ENCODE results near the gene NFATC2.
"Not testable (repeated sequence)": the region's sequence is repeated elsewhere in the genome, so short reads cannot be mapped to it uniquely, and the experiment has no call there.

NFATC2 gene

GRCh38 chr20:51462566-51463276, 79.8 kb downstream of the NFATC2 start:
- no peak overlapping the region for H3K4me3 ChIP-seq (ENCODE audit: low read length)
- TF ChIP-seq ZNF274 (IDR thresholded peaks at IDR 0.05; ENCODE audit: low read depth, low read length), result no peak

- H3K4me3 ChIP-seq (ENCODE audit: low read length), result not testable (repeated sequence)
Measured at GRCh38 chr20:51461846-51462245, 80.7 kb downstream of the NFATC2 start.

- TF ChIP-seq ZNF274 (IDR thresholded peaks at IDR 0.05; ENCODE audit: low read depth, low read length), result no peak
- H3K4me3 ChIP-seq (ENCODE audit: low read length), result no peak overlapping the region
Measured at GRCh38 chr20:51461306-51461705, 81.2 kb downstream of the NFATC2 start.

DNA sequence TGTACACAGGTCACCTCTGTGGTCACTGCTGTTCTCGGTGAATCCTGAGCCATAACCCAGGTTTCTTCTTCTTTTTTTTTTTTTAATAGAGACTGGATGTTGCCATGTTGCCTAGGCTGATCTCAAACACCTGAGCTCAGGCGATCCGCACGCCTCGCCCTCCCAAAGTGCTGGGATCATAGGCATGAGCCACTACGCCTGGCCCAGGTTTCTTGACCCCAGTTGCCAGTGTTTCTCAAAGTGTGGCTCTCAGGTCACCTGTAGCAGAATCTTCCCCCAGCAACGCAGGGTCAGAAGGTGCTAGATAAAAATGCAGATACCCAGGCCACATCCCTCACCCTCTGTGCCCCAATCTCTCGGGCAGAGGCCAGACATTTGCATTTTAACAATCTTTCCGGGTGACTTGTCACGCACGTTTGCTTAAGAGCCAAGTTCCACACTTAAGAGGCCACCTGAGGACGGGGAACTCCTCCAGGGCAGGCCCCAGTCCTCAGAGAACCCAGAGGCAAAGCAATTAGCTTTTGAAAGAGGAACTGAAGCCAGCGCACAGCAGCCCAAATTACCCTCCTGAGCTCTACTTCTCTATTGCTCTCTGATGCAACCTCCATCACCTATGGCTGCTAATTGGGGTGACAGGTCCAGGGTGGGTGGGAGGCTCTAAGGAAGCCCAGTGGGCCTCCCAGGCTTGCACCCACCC, 81.8 kb downstream of the NFATC2 start:
- no peak overlapping the region for H3K4me3 ChIP-seq (ENCODE audit: low read length)
- TF ChIP-seq ZNF274 (IDR thresholded peaks at IDR 0.05; ENCODE audit: low read depth, low read length), result no peak

GRCh38 chr20:51460163-51460562, 82.4 kb downstream of the NFATC2 start:
- no peak overlapping the region for H3K4me3 ChIP-seq (ENCODE audit: low read length)
- TF ChIP-seq ZNF274 (IDR thresholded peaks at IDR 0.05; ENCODE audit: low read depth, low read length), result no peak

DNA sequence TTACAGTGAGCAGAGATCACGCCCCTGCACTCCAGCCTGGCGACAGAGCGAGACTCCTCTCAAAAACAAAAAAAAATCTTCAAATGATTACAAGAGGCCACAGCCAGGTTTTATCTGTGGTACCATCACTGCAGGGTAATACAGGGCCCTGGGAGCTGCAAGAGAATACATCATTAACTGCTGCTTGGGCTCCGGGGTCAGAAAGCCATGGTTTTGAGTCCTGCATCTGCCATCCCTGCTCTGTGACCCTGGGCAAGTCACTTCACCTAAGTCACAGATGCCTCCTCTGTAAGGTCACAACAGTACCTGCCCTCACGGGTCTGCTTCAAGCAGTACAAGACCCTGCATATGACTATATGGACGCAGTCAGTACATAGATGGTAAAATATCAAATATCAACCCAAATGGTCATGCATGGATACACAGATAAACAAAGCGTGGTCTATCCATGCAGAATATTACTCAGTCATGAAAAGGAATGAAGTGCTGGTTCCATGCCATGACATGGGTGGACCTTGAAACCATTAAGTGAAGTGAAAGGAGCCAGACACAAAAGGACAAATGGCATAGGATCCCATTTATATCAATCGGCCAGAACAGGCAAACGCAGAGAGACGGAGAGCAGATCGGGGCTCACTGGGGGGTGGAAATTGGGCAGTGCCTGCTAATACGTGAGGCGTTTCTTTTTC, 83.6 kb downstream of the NFATC2 start:
- no peak overlapping the region for H3K4me3 ChIP-seq (ENCODE audit: low read length)
- TF ChIP-seq ZNF274 (IDR thresholded peaks at IDR 0.05; ENCODE audit: low read depth, low read length), result no peak

DNA sequence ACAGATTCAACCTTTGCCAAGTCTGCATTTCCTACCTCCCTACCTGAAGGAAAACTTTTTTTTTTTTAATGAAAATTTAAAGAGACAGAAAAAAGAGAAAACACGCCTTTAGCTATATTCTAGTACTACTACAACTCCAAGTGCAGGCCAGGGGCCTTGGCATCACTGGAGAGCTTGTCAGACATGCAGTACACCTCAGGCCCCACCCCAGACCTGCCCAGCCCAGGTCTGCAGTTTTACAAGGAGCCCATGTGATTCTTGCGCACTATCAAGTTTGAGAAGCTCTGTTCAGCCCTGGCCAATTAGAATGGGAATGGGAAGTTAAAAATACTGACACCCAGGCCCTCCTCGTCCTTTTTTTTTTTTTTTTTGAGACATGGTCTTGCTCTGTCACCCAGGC, 85.0 kb downstream of the NFATC2 start:
- no peak for TF ChIP-seq ZNF274 (IDR thresholded peaks at IDR 0.05; ENCODE audit: low read depth, low read length)
- H3K4me3 ChIP-seq (ENCODE audit: low read length), result no peak overlapping the region

GRCh38 chr20:51456511-51457509, 85.7 kb downstream of the NFATC2 start:
- H3K4me3 ChIP-seq (ENCODE audit: low read length), result no peak overlapping the region
- no peak for TF ChIP-seq ZNF274 (IDR thresholded peaks at IDR 0.05; ENCODE audit: low read depth, low read length)

GRCh38 chr20:51454250-51454865, 88.2 kb downstream of the NFATC2 start:
- no peak for TF ChIP-seq ZNF274 (IDR thresholded peaks at IDR 0.05; ENCODE audit: low read depth, low read length)
- H3K4me3 ChIP-seq (ENCODE audit: low read length), result no peak overlapping the region

GRCh38 chr20:51452734-51453365, 89.7 kb downstream of the NFATC2 start:
- TF ChIP-seq ZNF274 (IDR thresholded peaks at IDR 0.05; ENCODE audit: low read depth, low read length), result no peak
- H3K4me3 ChIP-seq (ENCODE audit: low read length), result no peak overlapping the region

GRCh38 chr20:51452091-51452613, 90.4 kb downstream of the NFATC2 start:
- no peak overlapping the region for H3K4me3 ChIP-seq (ENCODE audit: low read length)
- no peak for TF ChIP-seq ZNF274 (IDR thresholded peaks at IDR 0.05; ENCODE audit: low read depth, low read length)

DNA sequence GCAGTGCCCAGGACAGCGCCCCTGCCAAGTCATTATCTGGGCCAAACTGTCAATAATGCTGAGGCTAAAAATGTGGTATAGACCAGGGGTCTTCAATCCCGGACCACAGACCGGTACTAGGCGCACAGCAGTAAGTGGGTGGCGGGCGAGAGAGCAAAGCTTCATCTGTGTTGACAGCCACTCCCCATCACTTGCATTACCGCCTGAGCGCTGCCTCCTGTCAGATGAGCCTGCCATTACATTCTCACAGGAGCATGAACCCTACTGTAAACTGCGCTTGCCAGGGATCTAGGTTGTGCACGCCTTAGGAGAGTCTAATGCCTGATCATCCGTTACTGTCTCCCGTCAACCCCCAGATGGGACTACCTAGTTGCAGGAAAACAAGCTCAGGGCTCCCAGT, 91.0 kb downstream of the NFATC2 start:
- no peak for TF ChIP-seq ZNF274 (IDR thresholded peaks at IDR 0.05; ENCODE audit: low read depth, low read length)
- no peak overlapping the region for H3K4me3 ChIP-seq (ENCODE audit: low read length)

- H3K4me3 ChIP-seq (ENCODE audit: low read length), result no peak overlapping the region
- no peak for TF ChIP-seq ZNF274 (IDR thresholded peaks at IDR 0.05; ENCODE audit: low read depth, low read length)
Measured at GRCh38 chr20:51450984-51451383, 91.5 kb downstream of the NFATC2 start.

Data from GM08714 (cell line).